HG03097 (cell line): Measurements from ENCODE around the gene CAMK2N2.
A peak's percentile ranks its signal among the peaks of the same experiment; 100 is the strongest.
"Not testable (repeated sequence)": the region's sequence is repeated elsewhere in the genome, so short reads cannot be mapped to it uniquely, and the experiment has no call there.

Experiments used
- ATAC-seq: cut with Tn5 transposase; IDR thresholded peaks from one replicate; pipeline ENCODE4 v1.9.1; 2021; ENCODE audit not compliant: unreplicated experiment, low FRiP score

Gene CAMK2N2

GRCh38 chr3:184275961-184276910 is 14.9 kb upstream of the CAMK2N2 start, which contains the start of gene ECE2:
ECE2 (plus strand) TSS chr3:184276022; CDS start chr3:184276154, 132 bp downstream.
- ATAC-seq, result no peak

GRCh38 chr3:184275381-184275701 is 14.0 kb upstream of the CAMK2N2 start:
- ATAC-seq, result no peak

- no peak for ATAC-seq
Measured at GRCh38 chr3:184272269-184272668, 10.9 kb upstream of the CAMK2N2 start.

- ATAC-seq, result not testable (repeated sequence)
Measured at GRCh38 chr3:184267249-184267648, 5.9 kb upstream of the CAMK2N2 start.

GRCh38 chr3:184262764-184263179 is 1.4 kb upstream of the CAMK2N2 start:
- no peak for ATAC-seq

- no peak for ATAC-seq
Measured at GRCh38 chr3:184261854-184262763, 756 bp upstream of the CAMK2N2 start.

- no peak for ATAC-seq
Measured at GRCh38 chr3:184260724-184261269, 556 bp downstream of the CAMK2N2 start.

GRCh38 chr3:184259878-184260723 is 1.3 kb downstream of the CAMK2N2 start:
- ATAC-seq, result no peak

- ATAC-seq, result no peak
Measured at GRCh38 chr3:184259396-184259877, 1.9 kb downstream of the CAMK2N2 start.

- ATAC-seq, result no peak
Measured at GRCh38 chr3:184258926-184259325, 2.4 kb downstream of the CAMK2N2 start.

GRCh38 chr3:184257083-184257915 is 4.1 kb downstream of the CAMK2N2 start:
- ATAC-seq, result no peak

GRCh38 chr3:184255291-184256039 is 5.9 kb downstream of the CAMK2N2 start:
- ATAC-seq, result no peak

- peak; percentile 54 for ATAC-seq
Measured at GRCh38 chr3:184250167-184250828, 11.1 kb downstream of the CAMK2N2 start.

- peak; percentile 89 for ATAC-seq
Measured at GRCh38 chr3:184249412-184250166, 11.8 kb downstream of the CAMK2N2 start, which contains the start of gene EEF1AKMT4. EEF1AKMT4 (plus strand) TSS chr3:184249672; CDS start chr3:184249695, 23 bp downstream.

GRCh38 chr3:184248454-184249411 is 12.6 kb downstream of the CAMK2N2 start, which contains the start of gene ALG3:
ALG3 (minus strand) TSS chr3:184248962; CDS start chr3:184248940, 22 bp downstream.
- ATAC-seq, result peak; percentile 47

- no peak for ATAC-seq
Measured at GRCh38 chr3:184242297-184242685, 19.1 kb downstream of the CAMK2N2 start.
